Measurements from ENCODE around the gene SELP.

Gene SELP

DNA sequence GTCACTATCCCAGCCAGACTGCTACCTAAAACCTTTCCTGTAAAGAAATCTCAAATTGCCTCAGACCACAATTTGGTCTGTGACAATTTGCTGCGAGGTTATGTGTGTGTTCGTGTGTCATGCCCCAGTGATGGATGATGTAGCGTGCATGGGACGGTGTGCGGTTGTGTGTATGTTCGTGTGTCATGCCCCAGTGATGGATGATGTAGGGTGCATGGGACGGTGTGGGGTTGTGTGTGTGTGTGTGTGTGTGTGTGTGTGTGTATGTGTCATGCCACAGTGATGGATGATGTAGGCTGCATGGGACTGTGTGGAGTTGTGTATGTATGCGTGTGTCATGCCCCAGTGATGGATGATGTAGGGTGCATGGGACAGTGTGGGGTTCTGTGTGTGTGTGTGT, 9.4 kb downstream of the SELP start:
- no peak for DNase-seq (ENCODE audit: low read depth)

DNA sequence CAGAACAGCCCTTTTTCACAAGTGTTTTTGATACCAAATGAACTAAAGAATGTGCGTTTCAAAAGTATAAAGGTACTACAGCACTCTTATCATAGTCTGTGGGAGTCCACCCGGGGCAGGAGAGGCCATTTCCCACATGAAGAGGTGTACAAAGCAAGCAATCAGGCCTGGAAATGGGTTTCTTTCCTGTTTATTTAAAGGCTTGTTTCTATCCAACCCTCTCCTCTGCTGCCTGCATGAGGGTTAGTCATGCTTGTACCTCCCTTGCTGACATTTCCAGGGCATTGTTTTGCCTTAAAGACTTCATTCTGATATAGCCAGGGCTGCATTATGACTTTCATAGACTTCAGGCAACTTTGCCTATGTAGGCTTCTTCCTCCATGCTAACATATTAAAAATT, 11.6 kb downstream of the SELP start:
- DNase-seq (ENCODE audit: low read depth): no peak

DNA sequence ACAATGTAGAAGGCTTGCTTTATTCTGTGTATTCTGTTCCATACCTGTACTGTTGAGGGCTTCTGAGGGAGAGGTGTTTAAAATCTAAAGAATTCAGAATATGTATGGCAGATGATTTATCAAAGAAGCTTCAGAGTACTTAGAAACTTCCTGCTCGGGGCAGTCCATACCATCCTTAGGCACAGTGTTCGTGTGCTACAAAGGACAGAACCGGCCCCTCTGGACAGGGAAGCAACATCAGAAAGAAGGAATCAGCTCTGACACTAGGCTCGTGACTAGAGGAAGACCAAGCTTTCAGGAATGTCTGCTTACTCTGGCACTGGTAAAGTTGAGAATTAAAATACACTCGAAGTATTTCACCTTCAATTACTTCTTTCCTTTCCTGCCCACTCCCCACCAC, 14.1 kb downstream of the SELP start:
- DNase-seq (ENCODE audit: low read depth): no peak

GRCh38 chr1:169610858-169611257, 19.1 kb downstream of the SELP start:
- DNase-seq (ENCODE audit: low read depth): no peak

DNA sequence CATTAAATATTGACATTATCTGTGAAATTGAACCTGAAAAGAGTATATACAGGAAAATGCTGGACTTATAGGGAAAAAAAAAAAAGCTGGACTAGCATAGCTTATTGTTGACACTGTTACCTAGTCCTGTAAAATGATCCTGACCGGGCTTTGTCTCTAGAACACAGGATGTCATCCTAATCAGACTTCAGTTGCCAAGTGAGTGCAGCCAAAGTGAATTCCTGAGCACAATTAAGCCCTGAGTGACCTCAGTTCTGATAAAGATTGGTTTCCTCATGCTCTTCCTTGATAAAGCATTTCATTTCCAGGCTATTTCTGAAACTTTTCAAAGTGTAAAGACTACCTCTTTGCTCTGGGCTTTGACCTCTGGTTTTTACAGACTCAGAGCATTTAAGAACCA, 19.8 kb downstream of the SELP start:
- DNase-seq (ENCODE audit: low read depth): no peak

DNA sequence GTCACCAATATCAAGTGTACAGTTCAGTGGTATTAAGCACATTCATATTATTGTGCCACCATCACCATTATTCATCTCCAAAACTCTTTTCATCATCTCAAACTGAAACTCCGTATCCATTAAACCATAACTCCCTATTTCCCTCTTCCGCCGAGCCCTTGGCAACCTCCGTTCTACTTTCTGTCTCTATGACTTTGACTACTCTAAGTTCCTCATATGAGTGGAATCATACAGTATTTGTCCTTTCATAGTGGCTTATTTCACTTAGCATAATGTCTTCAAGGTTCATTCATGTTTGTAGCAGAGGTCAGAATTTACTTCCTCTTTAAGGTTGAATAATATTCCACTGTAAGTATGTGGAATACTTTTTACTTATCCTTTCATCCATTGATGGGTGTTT, 21.7 kb downstream of the SELP start:
- DNase-seq (ENCODE audit: low read depth): no peak

DNA sequence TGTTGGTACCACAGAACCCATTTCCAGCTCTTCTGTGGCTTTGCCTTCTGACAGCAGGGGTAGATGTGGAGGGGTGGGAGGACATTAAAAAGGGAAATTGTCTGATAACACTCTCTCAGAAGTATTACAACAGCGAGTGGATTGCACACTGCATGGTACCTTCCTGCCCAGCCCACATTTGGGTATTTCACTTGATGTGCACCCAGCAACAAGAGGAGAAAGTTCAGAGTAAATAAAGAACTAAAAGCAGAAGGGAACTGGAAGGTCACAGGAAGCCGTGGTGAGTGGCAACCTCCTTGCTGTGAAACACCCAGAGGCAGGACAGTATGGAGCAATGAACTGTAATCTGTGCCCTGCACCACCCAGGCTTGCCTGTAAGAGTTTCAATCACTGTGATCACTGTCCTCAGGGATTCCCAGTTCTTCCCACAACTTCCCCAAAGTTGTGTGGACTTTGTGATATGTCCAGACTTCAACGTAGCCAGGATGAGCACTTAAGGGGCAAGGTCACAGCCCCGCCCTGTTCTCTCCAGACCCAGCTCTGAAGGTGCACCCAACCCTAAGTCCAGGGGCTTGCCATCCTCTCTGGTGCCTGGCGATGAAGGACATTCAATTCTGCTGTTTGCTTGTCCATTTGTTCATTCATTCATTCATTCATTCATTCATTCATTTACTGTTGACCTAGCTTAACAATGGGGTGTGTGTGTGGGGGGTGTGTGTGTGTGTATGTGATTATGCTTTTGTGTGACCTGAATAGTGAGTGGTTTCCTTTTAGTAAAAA, 25.0 kb downstream of the SELP start:
- peak; percentile 11 for DNase-seq (ENCODE audit: low read depth)

GRCh38 chr1:169601096-169601881, 28.6 kb downstream of the SELP start:
- no peak for DNase-seq (ENCODE audit: low read depth)

- DNase-seq (ENCODE audit: low read depth): no peak
Measured at GRCh38 chr1:169595764-169596711, 33.9 kb downstream of the SELP start.

DNA sequence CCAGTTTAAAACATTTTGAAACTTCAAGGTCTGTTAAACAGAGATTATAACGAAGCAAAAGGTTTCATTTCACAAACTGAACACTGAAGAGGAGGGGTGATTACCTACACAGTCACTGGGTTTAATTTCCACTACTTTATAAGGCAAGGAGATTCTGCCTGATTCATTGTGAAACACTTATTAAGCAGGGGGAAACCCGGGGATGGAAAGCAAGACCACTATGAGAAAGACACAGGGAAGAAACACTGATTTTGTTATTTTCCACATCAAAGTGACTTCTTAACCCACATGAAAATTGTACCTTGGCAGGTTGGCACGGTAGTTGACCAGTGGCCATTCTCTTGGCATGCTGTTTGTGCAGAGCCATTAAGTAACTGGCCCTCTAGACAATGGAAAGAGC, 35.5 kb downstream of the SELP start:
- DNase-seq (ENCODE audit: low read depth): no peak

DNA sequence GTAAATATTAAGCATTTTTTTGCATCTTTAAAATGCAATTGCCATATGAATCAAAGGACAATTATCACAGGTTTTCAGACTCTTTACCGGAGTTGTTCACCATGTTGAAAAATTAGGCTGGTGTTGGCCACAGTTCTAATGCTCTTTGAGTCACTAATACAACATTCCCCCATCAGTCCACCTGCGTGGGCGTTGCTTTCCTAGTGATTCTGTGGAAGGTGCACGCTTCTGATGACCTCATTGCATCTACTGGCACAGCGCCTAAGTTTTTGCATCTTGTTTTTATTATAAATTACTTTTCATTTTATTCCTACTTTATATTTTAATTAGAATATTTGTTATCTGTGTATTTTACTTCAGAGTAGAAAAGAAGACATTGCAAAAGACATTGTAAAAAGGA, 39.0 kb downstream of the SELP start:
- no peak for DNase-seq (ENCODE audit: low read depth)

GRCh38 chr1:169588785-169589485, 41.0 kb downstream of the SELP start:
- no peak for DNase-seq (ENCODE audit: low read depth)

DNA sequence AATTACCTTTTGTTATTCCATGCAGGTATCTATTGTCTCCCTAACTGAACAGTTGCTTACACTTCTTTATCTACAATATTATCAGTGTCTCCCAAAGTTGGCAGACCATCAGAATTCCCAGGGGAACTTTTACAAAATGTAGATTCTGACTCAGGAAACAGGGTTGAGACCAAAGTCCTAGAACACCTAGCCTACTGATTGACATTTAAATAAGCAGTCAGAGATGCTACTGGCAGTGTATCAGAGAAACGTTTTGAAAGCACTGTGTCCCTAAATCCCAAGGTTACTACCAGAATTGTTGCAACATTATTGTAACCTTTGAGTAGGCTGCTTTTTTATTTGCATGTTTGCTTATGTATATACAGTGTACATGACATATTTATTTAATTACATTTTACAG, 41.8 kb downstream of the SELP start:
- no peak for DNase-seq (ENCODE audit: low read depth)

GRCh38 chr1:169586395-169587255, 43.3 kb downstream of the SELP start, which contains the start of gene F5:
Gene F5 (minus strand): TSS chr1:169586481. CDS start chr1:169586386, 95 bp downstream.
- DNase-seq (ENCODE audit: low read depth): peak; percentile 37

DNA sequence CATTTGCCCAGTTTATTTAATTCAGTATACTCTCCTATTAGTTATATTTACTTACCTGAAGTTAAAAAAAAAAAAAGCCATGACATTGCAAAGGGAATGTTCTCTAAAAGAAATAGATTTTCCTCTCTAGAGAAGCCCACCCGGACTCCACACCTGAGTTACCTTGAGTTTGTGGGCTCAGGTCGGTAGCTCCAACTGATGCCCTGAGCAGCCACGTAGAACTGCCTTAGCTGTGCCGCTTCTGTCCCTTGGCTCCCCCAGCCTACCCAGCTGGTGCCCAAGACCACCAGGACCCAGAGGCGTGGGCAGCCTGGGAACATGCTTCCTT, 43.9 kb downstream of the SELP start:
- DNase-seq (ENCODE audit: low read depth): no peak

- no peak for DNase-seq (ENCODE audit: low read depth)
Measured at GRCh38 chr1:169585181-169585580, 44.7 kb downstream of the SELP start.

DNA sequence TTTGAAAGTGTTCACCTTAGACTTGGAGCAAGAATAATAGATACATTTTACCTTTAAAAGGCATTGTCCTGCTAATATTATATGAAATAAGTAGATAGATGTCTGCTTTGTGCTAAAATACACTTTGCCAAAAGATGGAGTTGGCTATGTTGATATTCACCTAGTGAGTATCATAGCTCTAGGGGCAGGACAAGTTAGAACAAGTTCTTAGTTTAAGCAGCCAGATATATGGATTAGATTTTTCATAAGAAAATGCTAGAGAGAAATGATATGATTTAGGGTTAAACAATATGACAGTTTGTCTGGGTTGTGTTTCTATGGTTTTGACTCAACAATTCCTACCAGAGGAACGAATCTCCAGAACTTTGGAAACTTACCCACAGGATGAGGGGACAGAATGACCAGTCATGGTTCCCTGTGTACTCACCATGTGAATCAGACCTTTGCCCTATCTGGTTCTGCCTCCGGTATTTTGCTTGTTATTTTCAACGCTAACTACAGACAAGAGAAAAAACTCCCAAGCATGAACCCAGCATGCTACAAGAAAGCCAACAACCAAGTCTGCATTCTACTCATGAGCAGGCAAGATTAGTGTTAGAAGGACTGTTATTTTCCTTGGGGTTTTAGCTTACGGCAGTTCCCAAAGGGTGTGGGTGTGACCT, 45.3 kb downstream of the SELP start:
- no peak for DNase-seq (ENCODE audit: low read depth)

DNA sequence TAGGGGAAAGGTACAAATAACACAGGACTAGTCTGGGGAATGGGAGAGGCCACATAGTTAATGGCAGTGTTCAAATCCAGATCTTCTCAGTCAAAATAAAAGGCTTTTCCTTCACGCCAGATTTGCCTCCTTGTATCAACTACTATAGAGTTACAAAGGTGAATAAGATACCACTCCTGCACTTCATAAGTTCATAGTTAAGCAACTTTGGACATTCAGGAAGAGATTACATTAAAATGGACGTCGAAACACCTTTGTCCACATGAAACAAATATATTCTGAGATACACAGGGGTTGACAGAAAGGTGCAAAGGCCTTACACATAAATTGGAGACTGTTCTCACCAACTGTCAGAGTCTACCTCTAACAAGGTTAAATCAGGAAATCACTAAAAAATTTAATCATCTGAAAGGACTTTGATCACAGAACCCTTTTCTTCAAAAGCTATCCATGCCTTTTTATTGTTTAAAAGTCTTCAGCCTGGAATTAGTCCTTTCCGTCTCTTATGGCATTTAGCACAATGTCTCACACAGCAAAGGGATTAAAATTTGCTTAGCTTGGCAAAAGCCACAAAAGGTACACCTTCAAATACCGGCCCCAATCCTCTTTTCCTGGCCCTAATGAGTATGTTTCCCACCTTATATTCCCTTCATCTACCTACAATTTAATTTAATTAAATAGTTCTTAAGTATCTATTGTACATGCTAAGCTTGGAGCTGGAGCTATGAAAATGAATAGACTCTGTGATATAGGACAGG, 51.8 kb downstream of the SELP start:
- no peak for DNase-seq (ENCODE audit: low read depth)

DNA sequence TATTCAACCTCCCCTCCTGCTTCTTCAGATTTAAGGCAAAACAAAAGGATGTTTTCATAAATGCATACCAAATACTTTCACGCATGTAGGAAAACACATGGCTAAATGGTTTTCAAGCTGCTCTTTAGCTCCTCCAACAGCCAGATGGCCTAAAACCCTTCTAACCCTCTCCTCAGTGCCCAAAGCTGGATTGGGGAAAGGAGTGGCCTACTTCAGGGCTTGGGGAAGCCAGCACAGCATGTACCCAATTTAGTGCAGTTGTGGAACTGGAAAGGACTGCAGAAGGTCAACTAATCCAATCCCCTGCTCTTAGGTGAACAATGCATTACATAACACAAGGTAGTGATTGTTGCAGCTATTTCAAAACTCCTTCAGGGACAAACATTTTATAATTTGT, 53.0 kb downstream of the SELP start:
- no peak for DNase-seq (ENCODE audit: low read depth)
